B cell (primary cell): ENCODE measurements around the gene BABAM2. TPM values are rescaled to one million over a fixed set of nuclear protein-coding genes. Genes with fewer than 3 reads are reported as not detected.

Experiments
- ATAC-seq: fragments of 200-7000 bp; cut with Tn5 transposase; one replicate; pipeline ENCODE4 v1.10.0; 2021; ENCODE audit warnings: low read depth, mild to moderate bottlenecking, moderate number of reproducible peaks, moderate library complexity
- CTCF ChIA-PET: fragments of 350-600 bp; sonication (Branson Sonifier 250); formaldehyde crosslinking; loops from one replicate; lab custom pipeline; 2021; ENCODE audit warnings: antibody characterized with exemption, inconsistent platforms; lab: Charles Lee
- POLR2A ChIA-PET: fragments of 350-600 bp; sonication (Branson Sonifier 250); formaldehyde crosslinking; loops from one replicate; lab custom pipeline; 2021; ENCODE audit warnings: antibody characterized with exemption; lab: Charles Lee
- DNase-seq: peaks from one replicate; pipeline ENCODE4 v3.0.0; 2013
- H2AFZ ChIP-seq: 2 replicates; pipeline ENCODE4 v1.6.1; 2012; ENCODE audit warnings: mild to moderate bottlenecking, low read depth, low read length; ENCODE audit not compliant: insufficient read depth, poor library complexity, severe bottlenecking
- H3K27ac ChIP-seq, 2 donors: 1 replicate in 1 of 2; 2 replicates in 1 of 2; pipeline ENCODE4 v1.5.1; 2012 to 2013; ENCODE audit warnings: low read length in 2 of 2, mild to moderate bottlenecking in 2 of 2, moderate library complexity in 1 of 2
- H3K27me3 ChIP-seq, 4 experiments: fragments of 200-600 bp in 1 of 4; sonication (generic) in 1 of 4; replicated peaks in 1 of 4; 1 replicate in 2 of 4; 2 replicates in 2 of 4; pipeline versions ENCODE4 v1.6.1 to v1.7.0; 2013 to 2016; ENCODE audit warnings: low read length in 3 of 4, mild to moderate bottlenecking in 2 of 4, mixed read lengths in 1 of 4, moderate library complexity in 1 of 4; ENCODE audit not compliant: insufficient read depth in 4 of 4, control insufficient read depth in 3 of 4; ENCODE audit errors: control extremely low read depth in 1 of 4
- H3K36me3 ChIP-seq, 2 experiments: replicated peaks in 1 of 2; 1 replicate in 1 of 2; 2 replicates in 1 of 2; pipeline versions ENCODE4 v1.6.1 to v1.7.1; 2013; ENCODE audit warnings: low read length in 1 of 2; ENCODE audit not compliant: insufficient read depth in 2 of 2, control insufficient read depth in 1 of 2; ENCODE audit errors: control extremely low read depth in 1 of 2, extremely low read depth in 1 of 2
- H3K4me1 ChIP-seq, 2 donors: fragments of 200-600 bp in 1 of 2; sonication (generic) in 1 of 2; 1 replicate in 1 of 2; 2 replicates in 1 of 2; pipeline versions ENCODE4 v1.5.1 to v1.6.1; 2013 to 2017; ENCODE audit warnings: low read length in 2 of 2; ENCODE audit not compliant: control insufficient read depth in 2 of 2, insufficient read depth in 2 of 2
- H3K4me2 ChIP-seq: replicated peaks from 2 replicates; pipeline ENCODE3; 2012; ENCODE audit warnings: mild to moderate bottlenecking, low read depth, low read length; ENCODE audit not compliant: poor library complexity, severe bottlenecking
- H3K4me3 ChIP-seq, 5 experiments: fragments of 200-600 bp in 1 of 5; sonication (generic) in 1 of 5; 1 replicate in 3 of 5; 2 replicates in 2 of 5; pipeline versions ENCODE4 v1.5.1 to v1.7.0; 2011 to 2016; ENCODE audit warnings: low read length in 4 of 5, mild to moderate bottlenecking in 4 of 5, low read depth in 2 of 5, control low read depth in 1 of 5, moderate library complexity in 1 of 5; ENCODE audit not compliant: insufficient read depth in 1 of 5; ENCODE audit errors: control extremely low read depth in 1 of 5, extremely low read depth in 1 of 5
- H3K79me2 ChIP-seq: fragments of 200-600 bp; sonication (generic); one replicate; pipeline ENCODE4 v1.6.0; 2016; ENCODE audit warnings: low read length; ENCODE audit not compliant: control insufficient read depth, insufficient read depth
- H3K9ac ChIP-seq: fragments of 200-600 bp; sonication (generic); 2 replicates; pipeline ENCODE4 v1.6.1; 2017; ENCODE audit warnings: mild to moderate bottlenecking, low read length, moderate library complexity
- H3K9me3 ChIP-seq, 3 donors: one replicate each; pipeline versions ENCODE4 v1.6.1 to v1.7.1; 2013; ENCODE audit warnings: low read length in 2 of 3; ENCODE audit not compliant: control insufficient read depth in 2 of 3, insufficient read depth in 1 of 3; ENCODE audit errors: control extremely low read depth in 1 of 3
- H4K20me1 ChIP-seq: 2 replicates; pipeline ENCODE4 v1.6.0; 2012; ENCODE audit warnings: mild to moderate bottlenecking, low read length; ENCODE audit not compliant: insufficient read depth, control insufficient read depth, poor library complexity, severe bottlenecking
- H3K27ac Mint-ChIP-seq: one replicate; pipeline ENCODE4 v1.8.0; 2021; ENCODE audit warnings: mixed read lengths
- H3K27me3 Mint-ChIP-seq: one replicate; pipeline ENCODE4 v1.8.0; 2021; ENCODE audit warnings: mixed read lengths
- H3K4me1 Mint-ChIP-seq: one replicate; pipeline ENCODE4 v1.8.0; 2021; ENCODE audit warnings: mixed read lengths
- H3K4me3 Mint-ChIP-seq: one replicate; pipeline ENCODE4 v1.8.0; 2021; ENCODE audit warnings: mixed read lengths
- H3K9me3 Mint-ChIP-seq: one replicate; pipeline ENCODE4 v1.8.0; 2022; ENCODE audit warnings: mixed read lengths; ENCODE audit not compliant: insufficient read depth
- EZH2 ChIP-seq: IDR thresholded peaks from 2 replicates; pipeline ENCODE4 v1.6.1; 2012; ENCODE audit warnings: borderline replicate concordance, low read depth, mild to moderate bottlenecking, moderate library complexity, low read length; ENCODE audit not compliant: insufficient read depth, poor library complexity, severe bottlenecking
- WGBS: methylation state at CpG from one replicate; pipeline ENCODE4 v1.1.5; 2013; ENCODE audit warnings: missing lambda C conversion rate; ENCODE audit not compliant: insufficient coverage; 5-methylcytosine and 5-hydroxymethylcytosine counted together
- intact Hi-C: fragments of 100-400 bp; cut with micrococcal nuclease; formaldehyde crosslinking; loops from one replicate; pipeline ENCODE4 v1.10.0; 2022
- polyA plus RNA-seq: library from polyadenylated mRNA; depleted of rRNA; stranded (reverse); fragments of >200 nt; gene quantifications from 2 replicates; pipeline ENCODE4 v1.2.3, GENCODE V29; 2012
- total RNA-seq, 2 donors: library from RNA; stranded (reverse); fragments of 120-200 nt in 1 of 2; gene quantifications; 1 replicate in 1 of 2; 2 replicates in 1 of 2; pipeline versions ENCODE4 v1.2.3 to v1.2.4, GENCODE V29; 2013 to 2022
- TF ChIP-seq, protein P1 (sequence below): fragments of 200-600 bp; IDR thresholded peaks from one replicate; pipeline ENCODE4 v1.8.0; 2022; ENCODE audit warnings: antibody characterized with exemption, mild to moderate bottlenecking

The BABAM2 gene
- total and polyA plus RNA-seq, 2 donors (not counting 1 experiment from before 2014, with no cell fraction given) = 22.3 to 69.6 TPM

DNA sequence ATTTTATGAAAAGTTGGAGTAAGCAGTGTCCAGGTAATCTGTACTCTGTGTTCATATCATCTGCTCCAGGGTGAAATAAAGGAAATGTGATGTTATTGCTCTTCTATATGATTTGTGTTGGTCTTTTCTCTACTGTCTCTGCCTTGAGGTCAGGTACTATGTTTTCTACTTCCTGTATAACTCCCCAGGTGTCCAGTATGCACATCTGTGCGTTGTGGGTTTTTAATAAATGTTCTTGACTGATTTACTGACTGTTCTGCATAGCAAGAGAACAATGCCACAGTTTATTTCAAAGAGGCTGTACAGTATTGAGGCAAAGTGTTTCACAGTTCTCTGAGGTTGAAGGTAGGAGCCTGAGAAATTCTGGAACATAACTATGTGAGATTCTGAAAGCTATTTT, 89.7 kb downstream of the BABAM2 start:
- no peak for ATAC-seq
- Mint-ChIP-seq H3K4me1 (peaks cover 10% of the 10 kb centered on the region), H3K9me3 (no peaks in the 10 kb centered on the region), H3K27ac (peak overlapping the region; percentile 3), H3K27me3 (no peaks in the 10 kb centered on the region), H3K4me3 (no peak overlapping the region)
- H3K27ac ChIP-seq = no peak overlapping the region
- peaks cover 0 to 2% of the 10 kb centered on the region in 2 experiments for H3K36me3 ChIP-seq
- intact Hi-C loops = no loop called here
- H3K79me2 ChIP-seq = peaks cover 8% of the 10 kb centered on the region
- H3K9ac ChIP-seq = no peak overlapping the region
- no peak overlapping the region for H2AFZ ChIP-seq
- peaks cover 0 to 2% (median 0%) of the 10 kb centered on the region in 3 donors for H3K9me3 ChIP-seq
- no peak overlapping the region for H3K4me3 ChIP-seq
- POLR2A ChIA-PET = no interaction called here
- no peaks in the 10 kb centered on the region for H3K27me3 ChIP-seq
- whole genome bisulfite sequencing = no CpG with 5 or more reads among the region's 1 CpG
- TF ChIP-seq EZH2 = no peak
- no peak overlapping the region for H3K4me2 ChIP-seq
- H4K20me1 ChIP-seq = no peaks in the 10 kb centered on the region
- peaks cover 0 to 5% of the 10 kb centered on the region in 2 donors for H3K4me1 ChIP-seq
- DNase-seq = peak; percentile 8
- CTCF ChIA-PET = no interaction called here

DNA sequence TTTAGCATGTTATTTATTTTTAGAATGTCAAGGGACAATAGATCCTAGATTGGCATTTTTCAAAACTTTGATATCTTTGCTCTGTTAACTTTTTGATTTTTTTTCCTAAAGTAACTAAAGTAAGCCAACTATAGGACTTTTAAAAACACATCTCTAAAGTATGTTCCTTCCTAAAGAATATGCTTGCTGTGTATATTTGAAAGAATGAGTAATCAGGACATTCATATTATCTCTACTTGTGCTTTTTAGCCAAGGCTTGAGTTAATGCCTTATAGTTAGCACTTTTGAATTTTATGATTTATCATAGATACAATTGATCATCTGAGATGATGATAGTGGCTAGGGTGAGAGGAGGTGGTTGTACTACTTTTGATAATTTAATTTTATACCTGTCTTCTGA, 93.6 kb downstream of the BABAM2 start:
- peaks cover 0 to 5% of the 10 kb centered on the region in 2 donors for H3K4me1 ChIP-seq
- H4K20me1 ChIP-seq = no peaks in the 10 kb centered on the region
- no peaks in the 10 kb centered on the region for H3K9me3 Mint-ChIP-seq
- no peak overlapping the region for H3K27ac Mint-ChIP-seq
- intact Hi-C loops = no loop called here
- ATAC-seq (no peak), DNase-seq (no peak)
- no peaks in the 10 kb centered on the region for H3K27me3 Mint-ChIP-seq
- H2AFZ ChIP-seq = no peak overlapping the region
- TF ChIP-seq, protein P1, sequence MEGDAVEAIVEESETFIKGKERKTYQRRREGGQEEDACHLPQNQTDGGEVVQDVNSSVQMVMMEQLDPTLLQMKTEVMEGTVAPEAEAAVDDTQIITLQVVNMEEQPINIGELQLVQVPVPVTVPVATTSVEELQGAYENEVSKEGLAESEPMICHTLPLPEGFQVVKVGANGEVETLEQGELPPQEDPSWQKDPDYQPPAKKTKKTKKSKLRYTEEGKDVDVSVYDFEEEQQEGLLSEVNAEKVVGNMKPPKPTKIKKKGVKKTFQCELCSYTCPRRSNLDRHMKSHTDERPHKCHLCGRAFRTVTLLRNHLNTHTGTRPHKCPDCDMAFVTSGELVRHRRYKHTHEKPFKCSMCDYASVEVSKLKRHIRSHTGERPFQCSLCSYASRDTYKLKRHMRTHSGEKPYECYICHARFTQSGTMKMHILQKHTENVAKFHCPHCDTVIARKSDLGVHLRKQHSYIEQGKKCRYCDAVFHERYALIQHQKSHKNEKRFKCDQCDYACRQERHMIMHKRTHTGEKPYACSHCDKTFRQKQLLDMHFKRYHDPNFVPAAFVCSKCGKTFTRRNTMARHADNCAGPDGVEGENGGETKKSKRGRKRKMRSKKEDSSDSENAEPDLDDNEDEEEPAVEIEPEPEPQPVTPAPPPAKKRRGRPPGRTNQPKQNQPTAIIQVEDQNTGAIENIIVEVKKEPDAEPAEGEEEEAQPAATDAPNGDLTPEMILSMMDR = no peak
- TF ChIP-seq EZH2 = no peak
- no peak overlapping the region for H3K4me3 Mint-ChIP-seq
- H3K27me3 ChIP-seq = no peaks in the 10 kb centered on the region
- CTCF ChIA-PET = no interaction called here
- POLR2A ChIA-PET = no interaction called here
- no peak overlapping the region for H3K4me3 ChIP-seq
- H3K79me2 ChIP-seq = peaks cover 8% of the 10 kb centered on the region
- H3K27ac ChIP-seq = no peak overlapping the region
- no peak overlapping the region for H3K9ac ChIP-seq
- peaks cover 10% of the 10 kb centered on the region for H3K4me1 Mint-ChIP-seq
- no peak overlapping the region for H3K4me2 ChIP-seq
- H3K9me3 ChIP-seq = peaks cover 0 to 2% (median 0%) of the 10 kb centered on the region in 3 donors
- peaks cover 0 to 2% of the 10 kb centered on the region in 2 experiments for H3K36me3 ChIP-seq
